Lower leg skin (tissue), 4 donors: ENCODE results near the gene INTS2. TPM values are rescaled to one million over a fixed set of nuclear protein-coding genes. Genes with fewer than 3 reads are reported as not detected.

Experiments used
- DNase-seq, 2 donors: peaks; one replicate each; pipeline ENCODE4 v3.0.0-alpha.2; 2019; ENCODE audit warnings: low spot score in 2 of 2
- H3K4me3 ChIP-seq: fragments of 200-600 bp; sonication (generic); 2 replicates; pipeline ENCODE4 v1.5.1; 2017; ENCODE audit warnings: mild to moderate bottlenecking, low read depth; ENCODE audit not compliant: poor library complexity, severe bottlenecking
- CTCF ChIP-seq, 3 donors: fragments of 450-650 bp; IDR thresholded peaks; one replicate each; pipeline ENCODE4 v1.5.1; 2016; ENCODE audit warnings: antibody characterized with exemption in 3 of 3, mild to moderate bottlenecking in 3 of 3, moderate library complexity in 2 of 3
- POLR2A ChIP-seq, 2 donors: fragments of 450-650 bp; IDR thresholded peaks; one replicate each; pipeline ENCODE4 v1.6.1; 2016 to 2017; ENCODE audit warnings: antibody characterized with exemption in 2 of 2, mild to moderate bottlenecking in 1 of 2, moderate library complexity in 1 of 2
- WGBS, 2 donors: methylation state at CpG; one replicate each; pipeline ENCODE4 v1.1.5; 2018; 5-methylcytosine and 5-hydroxymethylcytosine counted together
- intact Hi-C: fragments of 100-400 bp; cut with DNase I; formaldehyde crosslinking; loops from one replicate; pipeline ENCODE4 v1.15.0; 2023; ENCODE audit warnings: low total_unique reads
- total RNA-seq, 4 donors: library from RNA; depleted of rRNA; stranded (reverse); fragments of >200 nt; gene quantifications; one replicate each; pipeline ENCODE4 v1.1.0, GENCODE V29; 2016

The INTS2 gene
- total RNA-seq, 4 donors from 2014 or later, result 6.8 to 11.4 (median 9.2) TPM

GRCh38 chr17:61967729-61968128 lies 39.9 kb upstream of the INTS2 start:
- H3K4me3 ChIP-seq, result no peak overlapping the region
- TF ChIP-seq POLR2A (IDR thresholded peaks at IDR 0.05), result no peak
- no peak for TF ChIP-seq CTCF (IDR thresholded peaks at IDR 0.05)
- intact Hi-C loops, result no loop called here
- 94 to 95% methylated on average over 2 of the region's 2 CpGs for WGBS, 2 donors
- DNase-seq, result no peak

GRCh38 chr17:61966191-61966590 lies 38.4 kb upstream of the INTS2 start:
- intact Hi-C loops, result no loop called here
- WGBS, 2 donors, result 0% methylated on average over 1 of the region's 1 CpG
- H3K4me3 ChIP-seq, result no peak overlapping the region
- DNase-seq, result no peak
- TF ChIP-seq POLR2A (IDR thresholded peaks at IDR 0.05) (no peak), CTCF (IDR thresholded peaks at IDR 0.05) (no peak)

- no peak overlapping the region for H3K4me3 ChIP-seq
- 82 to 90% methylated on average over 4 of the region's 4 CpGs for WGBS, 2 donors
- no peak for DNase-seq
- intact Hi-C loops, result no loop called here
- no peak for TF ChIP-seq POLR2A (IDR thresholded peaks at IDR 0.05)
These were observed 27.8 kb upstream of the INTS2 start for GRCh38 chr17:61955619-61956018.

- TF ChIP-seq CTCF (IDR thresholded peaks at IDR 0.05) (no peak), POLR2A (IDR thresholded peaks at IDR 0.05) (no peak)
- WGBS, 2 donors, result 88% methylated on average over 3 of the region's 3 CpGs
- intact Hi-C loops, result no loop called here
- no peak for DNase-seq
- H3K4me3 ChIP-seq, result no peak overlapping the region
These were observed 19.7 kb upstream of the INTS2 start for GRCh38 chr17:61947367-61948078.

GRCh38 chr17:61946359-61946758 lies 18.6 kb upstream of the INTS2 start:
- no peak overlapping the region for H3K4me3 ChIP-seq
- intact Hi-C loops, result no loop called here
- TF ChIP-seq POLR2A (IDR thresholded peaks at IDR 0.05), result no peak
- TF ChIP-seq CTCF (IDR thresholded peaks at IDR 0.05), result no peak
- no peak for DNase-seq
- 76 to 87% methylated on average over 2 of the region's 2 CpGs for WGBS, 2 donors

GRCh38 chr17:61943117-61943516 lies 15.3 kb upstream of the INTS2 start:
- no peak overlapping the region for H3K4me3 ChIP-seq
- intact Hi-C loops, result loop anchor here (5.0 kb wide), 1 partner anchor 921 kb away; no protein-coding TSS in a partner anchor
- no peak for DNase-seq
- TF ChIP-seq POLR2A (IDR thresholded peaks at IDR 0.05) (no peak), CTCF (IDR thresholded peaks at IDR 0.05) (no peak)
- WGBS, 2 donors, result 94 to 98% methylated on average over 1 of the region's 1 CpG
